Effector CD8-positive, alpha-beta T cell (primary cell): ENCODE results near the gene CLTCL1.
"Not testable (repeated sequence)": the region's sequence is repeated elsewhere in the genome, so short reads cannot be mapped to it uniquely, and the experiment has no call there.

ENCODE experiments used
- DNase-seq: peaks from one replicate; lab custom pipeline; 2025; lab: John Stamatoyannopoulos, UW
- total RNA-seq, 4 experiments: gene quantifications; one replicate each; lab custom pipeline; 2026; lab: John Stamatoyannopoulos, UW

The CLTCL1 gene
- total RNA-seq = 2.7 to 13.1 (median 8.5) reads per million in 4 experiments

GRCh38 chr22:19291580-19292457, at the start of gene CLTCL1:
TSS of gene CLTCL1 (minus strand) at chr22:19291719. CDS start at chr22:19291641, 78 bp downstream.
- DNase-seq = peak; percentile 69

- no peak for DNase-seq
These were observed 45.6 kb upstream of the CLTCL1 start for GRCh38 chr22:19337137-19337536.

GRCh38 chr22:19336133-19337075, 44.9 kb upstream of the CLTCL1 start:
- DNase-seq = no peak

GRCh38 chr22:19331975-19332374, 40.5 kb upstream of the CLTCL1 start:
- no peak for DNase-seq

DNA sequence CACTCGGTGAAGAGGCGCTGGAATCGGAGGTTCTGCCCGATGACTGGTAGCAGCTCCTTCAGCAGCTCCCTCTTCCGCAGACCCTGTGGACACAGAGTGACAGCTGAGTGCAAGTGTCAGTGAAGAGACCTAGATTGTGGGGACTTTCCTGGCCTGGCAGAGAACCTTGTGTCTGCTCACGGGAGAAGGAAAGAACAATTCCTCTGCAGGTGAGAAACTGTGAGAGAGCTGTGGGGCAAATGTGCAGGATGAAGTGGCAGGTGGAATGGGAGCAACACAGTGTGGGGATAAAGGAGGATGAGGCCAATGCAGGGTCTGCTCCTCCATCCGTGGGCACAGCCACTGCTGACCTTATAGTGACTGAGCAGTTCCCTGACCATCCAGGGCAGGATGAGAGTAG, 40.0 kb upstream of the CLTCL1 start:
- DNase-seq = no peak

GRCh38 chr22:19330865-19331418, 39.4 kb upstream of the CLTCL1 start:
- no peak for DNase-seq

- not testable (repeated sequence) for DNase-seq
These were observed 38.7 kb upstream of the CLTCL1 start for GRCh38 chr22:19330205-19330604.

DNA sequence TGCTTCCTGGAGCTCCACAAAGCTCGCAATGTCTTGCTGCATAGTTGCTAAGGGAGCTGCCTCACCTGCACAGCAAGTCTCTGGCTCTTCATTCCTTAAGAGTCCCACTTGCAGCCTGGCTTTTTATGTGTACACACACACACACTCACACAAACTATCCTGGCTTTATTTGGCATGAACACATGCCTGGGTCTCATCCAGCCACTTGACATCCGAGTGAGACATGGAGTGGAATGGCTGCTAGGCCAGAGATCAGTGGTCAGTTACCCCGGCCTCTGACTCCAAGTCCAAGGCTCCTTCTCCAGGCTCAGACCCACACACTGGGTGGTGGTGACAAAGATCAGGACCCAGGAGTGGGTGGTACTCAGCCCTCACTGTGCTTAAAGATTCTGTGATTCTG, 37.9 kb upstream of the CLTCL1 start:
- DNase-seq = no peak

DNA sequence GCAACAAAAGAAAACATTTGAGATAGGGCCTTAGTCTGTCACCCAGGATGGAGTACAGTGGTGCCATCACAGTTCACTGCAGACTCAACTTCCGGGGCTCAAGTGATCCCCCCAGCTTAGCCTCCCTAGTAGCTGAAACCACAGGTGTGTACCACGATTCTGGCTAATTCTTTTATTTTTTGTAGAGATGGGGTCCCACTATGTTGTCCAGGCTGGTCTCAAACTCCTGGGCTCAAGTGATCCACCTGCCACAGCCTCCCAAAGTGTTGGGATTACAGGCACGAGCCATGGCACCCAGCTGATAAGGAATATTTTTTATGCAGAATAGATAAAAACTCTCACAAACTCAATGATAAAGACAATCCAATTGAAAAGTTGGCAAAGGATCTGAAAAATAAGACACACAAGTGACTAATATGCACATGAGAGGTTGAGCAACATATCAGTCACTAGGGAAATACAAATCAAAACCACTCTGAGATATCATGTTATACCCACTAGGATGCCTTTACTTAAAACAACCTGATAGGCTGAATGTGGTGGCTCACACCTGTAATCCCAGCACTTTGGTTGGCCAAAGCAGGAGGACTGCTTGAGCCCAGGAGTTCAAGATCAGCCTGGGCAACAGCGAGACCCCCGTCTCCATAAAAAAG, 33.9 kb upstream of the CLTCL1 start:
- DNase-seq = no peak

- DNase-seq = not testable (repeated sequence)
These were observed 31.9 kb upstream of the CLTCL1 start for GRCh38 chr22:19323420-19323819.

DNA sequence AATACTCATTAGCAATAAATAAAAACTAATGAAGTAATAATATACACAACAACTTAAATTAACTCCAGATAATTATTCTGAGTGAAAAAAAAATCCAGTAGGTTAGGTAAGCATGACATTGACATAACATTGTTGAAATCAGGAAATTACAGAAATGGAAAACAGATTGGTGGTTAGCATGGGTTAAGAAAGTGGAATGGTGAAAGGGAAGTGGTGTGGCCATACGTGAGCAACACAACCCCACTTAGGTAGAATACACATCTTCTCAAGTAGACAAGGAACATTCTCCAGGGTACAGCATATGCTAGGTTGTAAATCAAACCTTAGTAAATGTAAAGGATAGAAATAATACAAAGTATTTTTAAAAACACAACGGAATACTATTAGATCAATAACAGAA, 30.2 kb upstream of the CLTCL1 start:
- no peak for DNase-seq

DNA sequence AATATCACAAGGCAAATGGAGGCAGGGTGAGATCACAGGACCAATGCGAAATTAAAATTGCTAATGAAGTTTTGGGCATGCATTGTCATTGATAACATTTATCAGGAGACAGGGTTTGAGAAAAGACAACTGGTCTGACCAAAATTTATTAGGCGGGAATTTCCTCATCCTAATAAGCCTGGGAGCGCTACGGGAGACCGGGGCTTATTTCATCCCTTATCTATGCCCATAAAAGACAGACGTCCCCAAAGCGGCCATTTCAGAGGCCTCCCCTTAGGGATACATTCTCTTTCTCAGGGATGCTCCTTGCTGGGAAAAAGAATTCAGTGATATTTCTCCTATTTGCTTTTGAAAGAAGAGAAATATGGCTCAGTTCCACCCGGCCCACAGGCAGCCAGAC, 28.6 kb upstream of the CLTCL1 start:
- not testable (repeated sequence) for DNase-seq

GRCh38 chr22:19319281-19319680, 27.8 kb upstream of the CLTCL1 start:
- no peak for DNase-seq

DNA sequence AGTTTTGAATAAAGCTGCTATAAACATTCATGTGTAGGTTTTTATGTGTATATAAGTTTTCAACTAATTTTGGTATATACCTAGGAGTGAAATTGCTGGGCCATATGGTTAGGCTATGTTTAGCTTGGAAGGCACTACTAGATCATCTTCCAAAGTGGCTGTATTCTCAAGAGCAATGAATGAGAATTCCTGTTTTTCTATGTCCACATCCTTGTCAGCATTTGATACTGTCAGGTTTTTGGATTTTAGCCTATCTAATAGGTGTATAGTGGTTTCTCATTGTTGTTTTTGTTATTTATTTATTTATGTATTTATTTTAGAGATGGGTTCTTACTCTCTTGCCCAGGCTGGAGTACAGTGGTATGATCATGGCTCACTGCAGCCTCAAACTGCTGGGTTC, 26.3 kb upstream of the CLTCL1 start:
- no peak for DNase-seq

GRCh38 chr22:19307872-19308271, 16.4 kb upstream of the CLTCL1 start:
- no peak for DNase-seq

DNA sequence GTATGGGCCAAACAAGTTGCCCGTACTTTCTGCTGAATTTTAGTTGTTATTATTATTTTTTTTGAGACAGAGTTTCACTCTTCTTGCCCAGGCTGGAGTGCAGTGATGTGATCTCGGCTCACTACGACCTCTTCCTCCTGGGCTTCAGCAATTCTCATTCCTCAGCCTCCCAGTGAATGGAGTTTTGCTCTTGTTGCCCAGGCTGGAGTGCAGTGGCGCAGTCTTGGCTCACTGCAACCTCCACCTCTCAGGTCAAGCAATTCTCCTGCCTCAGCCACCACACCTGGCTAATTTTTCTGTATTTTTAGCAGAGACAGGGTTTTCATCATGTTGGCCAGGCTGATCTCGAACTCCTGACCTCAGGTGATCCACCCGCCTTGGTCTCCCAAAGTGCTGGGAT, 15.0 kb upstream of the CLTCL1 start:
- not testable (repeated sequence) for DNase-seq

GRCh38 chr22:19304547-19304946, 13.0 kb upstream of the CLTCL1 start:
- DNase-seq = no peak

GRCh38 chr22:19303785-19304184, 12.3 kb upstream of the CLTCL1 start:
- no peak for DNase-seq

DNA sequence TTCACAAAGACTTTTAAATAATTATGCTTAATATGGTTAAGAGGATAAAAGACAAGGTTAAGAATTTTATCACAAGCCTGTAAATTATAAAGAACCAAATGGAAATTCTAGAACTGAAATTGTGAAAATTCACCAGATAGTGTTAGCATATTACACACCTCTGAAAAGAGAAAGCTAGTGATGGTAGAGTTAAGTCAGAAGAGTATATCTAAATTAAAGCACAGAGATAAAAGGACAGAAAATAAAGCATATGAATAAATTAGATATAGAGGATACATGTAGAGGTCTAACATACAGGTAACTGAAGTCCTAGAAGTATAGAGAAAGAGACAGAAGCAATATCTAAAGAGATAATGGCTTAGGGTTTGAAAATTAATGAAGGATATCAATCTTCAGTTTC, 4.2 kb upstream of the CLTCL1 start:
- DNase-seq = no peak

GRCh38 chr22:19292458-19293230, 1.1 kb upstream of the CLTCL1 start:
- DNase-seq = no peak

GRCh38 chr22:19291218-19291579, 320 bp downstream of the CLTCL1 start:
- peak; percentile 16 for DNase-seq
